GM23338 (cell line): Measurements from ENCODE around the gene RUVBL1. TPM values are rescaled to one million over a fixed set of nuclear protein-coding genes. Genes with fewer than 3 reads are reported as not detected.
A peak's percentile ranks its signal among the peaks of the same experiment; 100 is the strongest.

Experiments
- ATAC-seq: fragments of 200-7000 bp; cut with Tn5 transposase; 3 replicates; pipeline ENCODE4 v1.9.1; 2020
- DNase-seq: peaks from one replicate; pipeline ENCODE4 v3.0.0-alpha.2; 2015; ENCODE audit warnings: low spot score
- H2AFZ ChIP-seq: fragments of 200-600 bp; sonication (generic); 2 replicates; pipeline ENCODE4 v1.8.0; 2016; ENCODE audit warnings: antibody characterized with exemption, mild to moderate bottlenecking, moderate library complexity
- H3F3A ChIP-seq: fragments of 200-600 bp; sonication (generic); replicated peaks from 2 replicates; pipeline ENCODE4 v1.8.0; 2017; ENCODE audit warnings: antibody characterized with exemption, mixed run types, low read depth
- H3K27ac ChIP-seq: fragments of 200-600 bp; sonication (generic); 2 replicates; pipeline ENCODE4 v1.6.1; 2016; ENCODE audit warnings: low read depth
- H3K27me3 ChIP-seq: fragments of 200-600 bp; sonication (generic); 2 replicates; pipeline ENCODE4 v1.8.0; 2016; ENCODE audit warnings: mild to moderate bottlenecking, mixed run types, moderate library complexity; ENCODE audit not compliant: insufficient read depth
- H3K36me3 ChIP-seq: fragments of 200-600 bp; sonication (generic); 2 replicates; pipeline ENCODE4 v1.8.0; 2016; ENCODE audit warnings: mild to moderate bottlenecking; ENCODE audit not compliant: insufficient read depth
- H3K4me1 ChIP-seq: fragments of 200-600 bp; sonication (generic); 2 replicates; pipeline ENCODE4 v1.8.0; 2016; ENCODE audit warnings: mild to moderate bottlenecking, moderate library complexity; ENCODE audit not compliant: insufficient read depth
- H3K4me2 ChIP-seq: fragments of 200-600 bp; sonication (generic); 2 replicates; pipeline ENCODE4 v1.7.1; 2017; ENCODE audit warnings: mixed run types
- H3K4me3 ChIP-seq: fragments of 200-600 bp; sonication (generic); 2 replicates; pipeline ENCODE4 v1.6.1; 2016; ENCODE audit warnings: mixed run types
- H3K79me2 ChIP-seq: fragments of 200-600 bp; sonication (generic); replicated peaks from 2 replicates; pipeline ENCODE4 v1.8.0; 2017; ENCODE audit warnings: mild to moderate bottlenecking; ENCODE audit not compliant: insufficient read depth
- H3K9me2 ChIP-seq: fragments of 200-600 bp; sonication (generic); 2 replicates; pipeline ENCODE4 v1.8.0; 2017; ENCODE audit not compliant: insufficient read depth
- H4K20me1 ChIP-seq: fragments of 200-600 bp; sonication (generic); replicated peaks from 2 replicates; pipeline ENCODE4 v1.8.0; 2017; ENCODE audit warnings: mild to moderate bottlenecking; ENCODE audit not compliant: insufficient read depth
- H3K27ac Mint-ChIP-seq: 2 replicates; pipeline ENCODE4 v1.8.0; 2020; ENCODE audit warnings: inconsistent platforms, mild to moderate bottlenecking, moderate library complexity, mixed read lengths
- H3K27me3 Mint-ChIP-seq: 3 replicates; pipeline ENCODE4 v1.8.0; 2022; ENCODE audit warnings: low read depth, mild to moderate bottlenecking, moderate library complexity, mixed read lengths, inconsistent platforms; ENCODE audit not compliant: insufficient read depth, poor library complexity
- H3K36me3 Mint-ChIP-seq: 3 replicates; pipeline ENCODE4 v1.8.0; 2021; ENCODE audit warnings: low read depth, mild to moderate bottlenecking, inconsistent platforms, moderate library complexity, mixed read lengths
- H3K4me1 Mint-ChIP-seq: 3 replicates; pipeline ENCODE4 v1.8.0; 2020; ENCODE audit warnings: mild to moderate bottlenecking, inconsistent platforms, mixed read lengths
- H3K4me3 Mint-ChIP-seq: 3 replicates; pipeline ENCODE4 v1.8.0; 2021; ENCODE audit warnings: moderate library complexity, mild to moderate bottlenecking, inconsistent platforms, mixed read lengths
- H3K9me3 Mint-ChIP-seq: 3 replicates; pipeline ENCODE4 v1.8.0; 2020; ENCODE audit warnings: moderate library complexity, mild to moderate bottlenecking, inconsistent platforms, mixed read lengths
- CREB1 ChIP-seq: fragments of 250-450 bp; sonication (Bioruptor Pico); IDR thresholded peaks from 2 replicates; pipeline ENCODE4 v1.5.0; 2020; ENCODE audit warnings: low read depth, mild to moderate bottlenecking, moderate library complexity
- EZH2 ChIP-seq: fragments of 200-600 bp; sonication (generic); IDR thresholded peaks from one replicate; pipeline ENCODE4 v1.8.0; 2017; ENCODE audit warnings: antibody characterized with exemption, mild to moderate bottlenecking, low read depth; ENCODE audit not compliant: unreplicated experiment
- EZH2phosphoT487 ChIP-seq: fragments of 200-600 bp; sonication (generic); IDR thresholded peaks from one replicate; pipeline ENCODE4 v1.8.1; 2018; ENCODE audit warnings: antibody characterized with exemption; ENCODE audit not compliant: unreplicated experiment
- JUNB ChIP-seq: IDR thresholded peaks from one replicate; pipeline ENCODE4 v1.6.1; 2016; ENCODE audit warnings: antibody characterized with exemption; ENCODE audit not compliant: unreplicated experiment
- NANOG ChIP-seq: IDR thresholded peaks from 2 replicates; pipeline ENCODE4 v1.6.1; 2016; ENCODE audit warnings: antibody characterized with exemption, borderline replicate concordance
- POLR2AphosphoS5 ChIP-seq: IDR thresholded peaks from 2 replicates; pipeline ENCODE4 v1.6.1; 2016; ENCODE audit warnings: antibody characterized with exemption, low read depth
- STAT1 ChIP-seq: IDR thresholded peaks from one replicate; pipeline ENCODE4 v1.6.1; 2016; ENCODE audit warnings: antibody characterized with exemption; ENCODE audit not compliant: unreplicated experiment
- ZNF114 ChIP-seq: fragments of 250-450 bp; sonication (Bioruptor Pico); IDR thresholded peaks from 2 replicates; pipeline ENCODE4 v1.5.0; 2020; ENCODE audit warnings: mild to moderate bottlenecking, moderate library complexity
- ZNF331 ChIP-seq: fragments of 250-450 bp; sonication (Bioruptor Pico); IDR thresholded peaks from 2 replicates; pipeline ENCODE4 v1.5.0; 2020; ENCODE audit warnings: low read depth, mild to moderate bottlenecking, moderate library complexity
- polyA plus RNA-seq: library from polyadenylated mRNA; unstranded; fragments of >200 nt; fragmentation: Nextera tagmentation; extraction: Ambion mirVana; gene quantifications from 2 replicates; pipeline ENCODE4 v1.2.1, GENCODE V29; 2016
- total RNA-seq: library from RNA; depleted of rRNA; stranded (reverse); fragments of >200 nt; shearing (Covaris generic); gene quantifications from 2 replicates; pipeline ENCODE4 v1.2.3, GENCODE V29; 2014
- TF ChIP-seq, protein P1 (sequence below), 2 experiments: fragments of 200-600 bp in 1 of 2; sonication (generic) in 1 of 2; conservative IDR thresholded peaks; 2 replicates each; pipeline versions ENCODE4 v1.5.1 to v1.6.1; 2016 to 2017; ENCODE audit warnings: antibody characterized with exemption in 2 of 2, low read depth in 2 of 2, mild to moderate bottlenecking in 2 of 2, moderate library complexity in 1 of 2
- TF ChIP-seq, protein P2 (sequence below): fragments of 250-450 bp; sonication (Bioruptor Pico); IDR thresholded peaks from 2 replicates; pipeline ENCODE4 v1.5.0; 2020; ENCODE audit warnings: mild to moderate bottlenecking, moderate library complexity
- TF ChIP-seq, protein P3 (sequence below): IDR thresholded peaks from 2 replicates; pipeline ENCODE4 v1.6.1; 2016; ENCODE audit warnings: antibody characterized with exemption
- TF ChIP-seq, protein P4 (sequence below): IDR thresholded peaks from one replicate; pipeline ENCODE4 v1.6.1; 2018; ENCODE audit warnings: antibody characterized with exemption; ENCODE audit not compliant: unreplicated experiment

Gene RUVBL1
- total and polyA plus RNA-seq, 2 experiments from 2014 or later = 133 to 136 TPM

DNA sequence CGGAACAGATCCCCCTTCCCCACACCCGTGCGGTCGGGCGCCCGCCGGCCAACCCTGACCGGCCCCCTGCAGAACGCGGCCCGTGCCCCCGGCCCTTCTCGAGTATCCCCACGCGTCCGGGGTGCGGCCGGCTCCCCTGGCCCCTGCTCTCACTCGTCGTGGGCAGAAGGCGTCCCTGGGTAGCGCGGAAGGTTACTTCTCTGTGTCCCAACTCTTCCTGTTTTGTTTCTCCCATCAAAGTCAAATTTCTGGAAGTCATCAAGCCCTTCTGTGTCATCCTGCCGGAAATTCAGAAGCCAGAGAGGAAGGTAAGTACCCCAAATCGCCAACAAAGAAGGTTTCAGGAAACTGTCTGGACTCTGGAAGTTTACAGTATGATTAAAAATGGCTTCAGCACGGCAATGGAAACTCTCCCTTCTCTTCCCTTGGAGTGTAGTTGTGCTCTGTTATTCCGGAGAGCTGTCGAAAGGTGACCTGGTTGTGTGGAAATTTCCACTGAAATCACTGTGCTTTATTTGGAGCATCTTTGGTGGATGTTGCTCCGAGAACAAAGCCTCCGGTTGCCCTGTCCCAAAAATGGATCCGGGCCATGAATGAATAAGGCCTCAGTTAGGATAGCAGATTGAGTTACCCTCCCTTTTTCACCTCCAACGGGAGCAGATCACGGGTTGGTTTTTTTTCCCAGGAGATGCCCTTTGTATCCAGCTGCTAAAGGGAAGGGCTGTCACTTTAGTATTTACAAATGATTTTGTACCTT, 70.8 kb downstream of the RUVBL1 start:
- TF ChIP-seq ZNF114 (CRISPR knock-in tag) (no peak), NANOG (no peak), CREB1 (CRISPR knock-in tag) (no peak), ZNF331 (CRISPR knock-in tag) (no peak), JUNB (no peak), POLR2AphosphoS5 (no peak), EZH2phosphoT487 (no peak), EZH2 (no peak), STAT1 (no peak)
- TF ChIP-seq, protein P1, sequence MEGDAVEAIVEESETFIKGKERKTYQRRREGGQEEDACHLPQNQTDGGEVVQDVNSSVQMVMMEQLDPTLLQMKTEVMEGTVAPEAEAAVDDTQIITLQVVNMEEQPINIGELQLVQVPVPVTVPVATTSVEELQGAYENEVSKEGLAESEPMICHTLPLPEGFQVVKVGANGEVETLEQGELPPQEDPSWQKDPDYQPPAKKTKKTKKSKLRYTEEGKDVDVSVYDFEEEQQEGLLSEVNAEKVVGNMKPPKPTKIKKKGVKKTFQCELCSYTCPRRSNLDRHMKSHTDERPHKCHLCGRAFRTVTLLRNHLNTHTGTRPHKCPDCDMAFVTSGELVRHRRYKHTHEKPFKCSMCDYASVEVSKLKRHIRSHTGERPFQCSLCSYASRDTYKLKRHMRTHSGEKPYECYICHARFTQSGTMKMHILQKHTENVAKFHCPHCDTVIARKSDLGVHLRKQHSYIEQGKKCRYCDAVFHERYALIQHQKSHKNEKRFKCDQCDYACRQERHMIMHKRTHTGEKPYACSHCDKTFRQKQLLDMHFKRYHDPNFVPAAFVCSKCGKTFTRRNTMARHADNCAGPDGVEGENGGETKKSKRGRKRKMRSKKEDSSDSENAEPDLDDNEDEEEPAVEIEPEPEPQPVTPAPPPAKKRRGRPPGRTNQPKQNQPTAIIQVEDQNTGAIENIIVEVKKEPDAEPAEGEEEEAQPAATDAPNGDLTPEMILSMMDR (conservative IDR thresholded peaks at IDR 0.05; ENCODE audit: low read depth in 2 of 2) = no peak
- TF ChIP-seq, protein P2, sequence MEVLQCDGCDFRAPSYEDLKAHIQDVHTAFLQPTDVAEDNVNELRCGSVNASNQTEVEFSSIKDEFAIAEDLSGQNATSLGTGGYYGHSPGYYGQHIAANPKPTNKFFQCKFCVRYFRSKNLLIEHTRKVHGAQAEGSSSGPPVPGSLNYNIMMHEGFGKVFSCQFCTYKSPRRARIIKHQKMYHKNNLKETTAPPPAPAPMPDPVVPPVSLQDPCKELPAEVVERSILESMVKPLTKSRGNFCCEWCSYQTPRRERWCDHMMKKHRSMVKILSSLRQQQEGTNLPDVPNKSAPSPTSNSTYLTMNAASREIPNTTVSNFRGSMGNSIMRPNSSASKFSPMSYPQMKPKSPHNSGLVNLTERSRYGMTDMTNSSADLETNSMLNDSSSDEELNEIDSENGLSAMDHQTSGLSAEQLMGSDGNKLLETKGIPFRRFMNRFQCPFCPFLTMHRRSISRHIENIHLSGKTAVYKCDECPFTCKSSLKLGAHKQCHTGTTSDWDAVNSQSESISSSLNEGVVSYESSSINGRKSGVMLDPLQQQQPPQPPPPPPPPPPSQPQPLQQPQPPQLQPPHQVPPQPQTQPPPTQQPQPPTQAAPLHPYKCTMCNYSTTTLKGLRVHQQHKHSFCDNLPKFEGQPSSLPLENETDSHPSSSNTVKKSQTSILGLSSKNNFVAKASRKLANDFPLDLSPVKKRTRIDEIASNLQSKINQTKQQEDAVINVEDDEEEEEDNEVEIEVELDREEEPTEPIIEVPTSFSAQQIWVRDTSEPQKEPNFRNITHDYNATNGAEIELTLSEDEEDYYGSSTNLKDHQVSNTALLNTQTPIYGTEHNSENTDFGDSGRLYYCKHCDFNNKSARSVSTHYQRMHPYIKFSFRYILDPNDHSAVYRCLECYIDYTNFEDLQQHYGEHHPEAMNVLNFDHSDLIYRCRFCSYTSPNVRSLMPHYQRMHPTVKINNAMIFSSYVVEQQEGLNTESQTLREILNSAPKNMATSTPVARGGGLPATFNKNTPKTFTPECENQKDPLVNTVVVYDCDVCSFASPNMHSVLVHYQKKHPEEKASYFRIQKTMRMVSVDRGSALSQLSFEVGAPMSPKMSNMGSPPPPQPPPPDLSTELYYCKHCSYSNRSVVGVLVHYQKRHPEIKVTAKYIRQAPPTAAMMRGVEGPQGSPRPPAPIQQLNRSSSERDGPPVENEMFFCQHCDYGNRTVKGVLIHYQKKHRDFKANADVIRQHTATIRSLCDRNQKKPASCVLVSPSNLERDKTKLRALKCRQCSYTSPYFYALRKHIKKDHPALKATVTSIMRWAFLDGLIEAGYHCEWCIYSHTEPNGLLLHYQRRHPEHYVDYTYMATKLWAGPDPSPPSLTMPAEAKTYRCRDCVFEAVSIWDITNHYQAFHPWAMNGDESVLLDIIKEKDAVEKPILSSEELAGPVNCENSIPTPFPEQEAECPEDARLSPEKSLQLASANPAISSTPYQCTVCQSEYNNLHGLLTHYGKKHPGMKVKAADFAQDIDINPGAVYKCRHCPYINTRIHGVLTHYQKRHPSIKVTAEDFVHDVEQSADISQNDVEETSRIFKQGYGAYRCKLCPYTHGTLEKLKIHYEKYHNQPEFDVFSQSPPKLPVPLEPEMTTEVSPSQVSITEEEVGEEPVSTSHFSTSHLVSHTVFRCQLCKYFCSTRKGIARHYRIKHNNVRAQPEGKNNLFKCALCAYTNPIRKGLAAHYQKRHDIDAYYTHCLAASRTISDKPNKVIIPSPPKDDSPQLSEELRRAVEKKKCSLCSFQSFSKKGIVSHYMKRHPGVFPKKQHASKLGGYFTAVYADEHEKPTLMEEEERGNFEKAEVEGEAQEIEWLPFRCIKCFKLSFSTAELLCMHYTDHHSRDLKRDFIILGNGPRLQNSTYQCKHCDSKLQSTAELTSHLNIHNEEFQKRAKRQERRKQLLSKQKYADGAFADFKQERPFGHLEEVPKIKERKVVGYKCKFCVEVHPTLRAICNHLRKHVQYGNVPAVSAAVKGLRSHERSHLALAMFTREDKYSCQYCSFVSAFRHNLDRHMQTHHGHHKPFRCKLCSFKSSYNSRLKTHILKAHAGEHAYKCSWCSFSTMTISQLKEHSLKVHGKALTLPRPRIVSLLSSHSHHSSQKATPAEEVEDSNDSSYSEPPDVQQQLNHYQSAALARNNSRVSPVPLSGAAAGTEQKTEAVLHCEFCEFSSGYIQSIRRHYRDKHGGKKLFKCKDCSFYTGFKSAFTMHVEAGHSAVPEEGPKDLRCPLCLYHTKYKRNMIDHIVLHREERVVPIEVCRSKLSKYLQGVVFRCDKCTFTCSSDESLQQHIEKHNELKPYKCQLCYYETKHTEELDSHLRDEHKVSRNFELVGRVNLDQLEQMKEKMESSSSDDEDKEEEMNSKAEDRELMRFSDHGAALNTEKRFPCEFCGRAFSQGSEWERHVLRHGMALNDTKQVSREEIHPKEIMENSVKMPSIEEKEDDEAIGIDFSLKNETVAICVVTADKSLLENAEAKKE (CRISPR knock-in tag) = no peak
- TF ChIP-seq, protein P3, sequence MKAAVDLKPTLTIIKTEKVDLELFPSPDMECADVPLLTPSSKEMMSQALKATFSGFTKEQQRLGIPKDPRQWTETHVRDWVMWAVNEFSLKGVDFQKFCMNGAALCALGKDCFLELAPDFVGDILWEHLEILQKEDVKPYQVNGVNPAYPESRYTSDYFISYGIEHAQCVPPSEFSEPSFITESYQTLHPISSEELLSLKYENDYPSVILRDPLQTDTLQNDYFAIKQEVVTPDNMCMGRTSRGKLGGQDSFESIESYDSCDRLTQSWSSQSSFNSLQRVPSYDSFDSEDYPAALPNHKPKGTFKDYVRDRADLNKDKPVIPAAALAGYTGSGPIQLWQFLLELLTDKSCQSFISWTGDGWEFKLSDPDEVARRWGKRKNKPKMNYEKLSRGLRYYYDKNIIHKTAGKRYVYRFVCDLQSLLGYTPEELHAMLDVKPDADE = no peak
- TF ChIP-seq, protein P4, sequence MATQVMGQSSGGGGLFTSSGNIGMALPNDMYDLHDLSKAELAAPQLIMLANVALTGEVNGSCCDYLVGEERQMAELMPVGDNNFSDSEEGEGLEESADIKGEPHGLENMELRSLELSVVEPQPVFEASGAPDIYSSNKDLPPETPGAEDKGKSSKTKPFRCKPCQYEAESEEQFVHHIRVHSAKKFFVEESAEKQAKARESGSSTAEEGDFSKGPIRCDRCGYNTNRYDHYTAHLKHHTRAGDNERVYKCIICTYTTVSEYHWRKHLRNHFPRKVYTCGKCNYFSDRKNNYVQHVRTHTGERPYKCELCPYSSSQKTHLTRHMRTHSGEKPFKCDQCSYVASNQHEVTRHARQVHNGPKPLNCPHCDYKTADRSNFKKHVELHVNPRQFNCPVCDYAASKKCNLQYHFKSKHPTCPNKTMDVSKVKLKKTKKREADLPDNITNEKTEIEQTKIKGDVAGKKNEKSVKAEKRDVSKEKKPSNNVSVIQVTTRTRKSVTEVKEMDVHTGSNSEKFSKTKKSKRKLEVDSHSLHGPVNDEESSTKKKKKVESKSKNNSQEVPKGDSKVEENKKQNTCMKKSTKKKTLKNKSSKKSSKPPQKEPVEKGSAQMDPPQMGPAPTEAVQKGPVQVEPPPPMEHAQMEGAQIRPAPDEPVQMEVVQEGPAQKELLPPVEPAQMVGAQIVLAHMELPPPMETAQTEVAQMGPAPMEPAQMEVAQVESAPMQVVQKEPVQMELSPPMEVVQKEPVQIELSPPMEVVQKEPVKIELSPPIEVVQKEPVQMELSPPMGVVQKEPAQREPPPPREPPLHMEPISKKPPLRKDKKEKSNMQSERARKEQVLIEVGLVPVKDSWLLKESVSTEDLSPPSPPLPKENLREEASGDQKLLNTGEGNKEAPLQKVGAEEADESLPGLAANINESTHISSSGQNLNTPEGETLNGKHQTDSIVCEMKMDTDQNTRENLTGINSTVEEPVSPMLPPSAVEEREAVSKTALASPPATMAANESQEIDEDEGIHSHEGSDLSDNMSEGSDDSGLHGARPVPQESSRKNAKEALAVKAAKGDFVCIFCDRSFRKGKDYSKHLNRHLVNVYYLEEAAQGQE = no peak
- peak overlapping the region; percentile 78 for H2AFZ ChIP-seq
- peaks cover 36% of the 10 kb centered on the region for H3K36me3 ChIP-seq
- peaks cover 16% of the 10 kb centered on the region for H4K20me1 ChIP-seq
- ATAC-seq (no peak), DNase-seq (no peak)
- H3F3A ChIP-seq = no peaks in the 10 kb centered on the region
- peaks cover 44% of the 10 kb centered on the region for H3K36me3 Mint-ChIP-seq
- peak overlapping the region; percentile 99 for H3K4me3 ChIP-seq
- H3K4me3 Mint-ChIP-seq = peak overlapping the region; percentile 87
- H3K9me3 Mint-ChIP-seq = no peaks in the 10 kb centered on the region
- H3K9me2 ChIP-seq = no peaks in the 10 kb centered on the region
- H3K79me2 ChIP-seq = peaks cover 36% of the 10 kb centered on the region
- peaks cover 20% of the 10 kb centered on the region for H3K4me1 Mint-ChIP-seq
- peak overlapping the region; percentile 52; the same call in 1 of the 2 replicates for H3K27ac ChIP-seq
- H3K27ac Mint-ChIP-seq = peak overlapping the region; percentile 78
- peaks cover 15% of the 10 kb centered on the region for H3K4me1 ChIP-seq
- H3K27me3 Mint-ChIP-seq = peaks cover 5% of the 10 kb centered on the region
- H3K4me2 ChIP-seq = peak overlapping the region; percentile 88
- 0 out of 2 replicates have a peak, but pooled peaks cover 3% of the 10 kb centered on the region for H3K27me3 ChIP-seq
